ENCODE results near the gene FAM25A.

Gene FAM25A

DNA sequence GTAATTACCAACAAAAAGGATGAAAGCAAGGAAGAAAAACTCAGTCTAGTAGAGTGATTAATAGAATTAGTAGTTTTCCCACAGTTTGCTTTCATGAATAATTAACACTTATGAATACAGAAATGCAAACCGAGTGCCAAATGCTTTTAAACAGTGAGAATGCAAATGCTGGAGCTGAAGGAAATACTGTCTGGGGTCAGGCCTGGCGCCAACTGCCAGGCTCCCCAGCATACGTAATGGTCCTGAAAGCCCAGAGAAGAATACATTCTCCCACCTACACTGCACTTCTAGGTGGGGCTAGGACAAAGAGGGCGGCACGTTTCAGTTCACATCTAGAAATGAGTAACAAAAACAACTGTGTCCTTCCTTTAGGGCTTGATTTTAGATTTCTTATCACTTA is 44.6 kb downstream of the FAM25A start:
- DNase-seq (ENCODE audit: low spot score), result no peak

- DNase-seq (ENCODE audit: low spot score), result no peak
Observed at GRCh38 chr10:87066178-87066577, 46.1 kb downstream of the FAM25A start.

DNA sequence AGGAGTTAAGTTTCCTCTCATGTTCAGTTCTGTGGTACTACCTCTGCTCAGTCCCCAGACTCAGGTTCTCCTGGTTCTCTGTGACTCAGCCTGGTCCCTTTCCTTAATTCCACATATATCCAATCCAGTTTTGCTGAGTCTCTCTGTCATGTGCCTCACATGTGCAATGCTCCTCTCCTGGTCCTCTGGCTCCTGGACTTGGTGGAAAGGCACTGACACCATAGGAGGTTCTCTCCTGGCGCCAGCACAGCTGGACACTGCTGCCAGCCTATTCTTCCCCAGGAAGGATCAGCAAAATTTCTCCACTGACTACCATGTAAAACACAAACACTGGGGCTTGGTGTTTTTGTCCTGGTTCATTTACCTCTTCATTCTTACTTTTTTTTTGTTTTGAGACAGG is 46.8 kb downstream of the FAM25A start:
- no peak for DNase-seq (ENCODE audit: low spot score)

- no peak for DNase-seq (ENCODE audit: low spot score)
Observed at GRCh38 chr10:87068281-87068680, 48.2 kb downstream of the FAM25A start.

DNA sequence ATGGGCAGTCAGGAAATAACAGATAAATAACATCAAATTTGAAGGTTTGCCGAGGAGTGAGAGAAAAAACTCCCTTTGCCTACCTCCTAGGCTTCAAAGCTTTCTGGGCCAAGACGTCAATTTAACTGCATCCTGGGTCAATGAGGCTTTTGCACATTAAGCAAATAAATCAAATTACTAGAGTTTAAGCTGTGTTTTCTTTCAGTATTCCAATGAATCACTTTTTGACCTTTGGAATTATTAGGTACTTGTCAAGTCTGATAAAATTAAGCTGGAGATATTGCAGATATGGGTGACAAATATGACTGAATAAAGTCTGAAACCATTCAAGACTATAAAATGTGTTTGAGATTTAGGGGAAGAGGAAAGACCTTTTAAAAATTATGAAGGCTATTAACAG is 52.4 kb downstream of the FAM25A start:
- DNase-seq (ENCODE audit: low spot score), result no peak
